Suprapubic skin (tissue), 4 donors: ENCODE measurements around the gene MDFI. TPM values are rescaled to one million over a fixed set of nuclear protein-coding genes. Genes with fewer than 3 reads are reported as not detected.

Experiments used
- DNase-seq, 2 donors: peaks; one replicate each; pipeline ENCODE4 v3.0.0-alpha.2; 2019; ENCODE audit warnings: low spot score in 2 of 2
- H3K27ac ChIP-seq: fragments of 200-600 bp; sonication (generic); one replicate; pipeline ENCODE4 v1.5.1; 2019
- H3K27me3 ChIP-seq: fragments of 200-600 bp; sonication (generic); one replicate; pipeline ENCODE4 v1.5.1; 2019
- H3K36me3 ChIP-seq: fragments of 200-600 bp; sonication (generic); one replicate; pipeline ENCODE4 v1.5.1; 2019
- H3K4me1 ChIP-seq: fragments of 200-600 bp; sonication (generic); one replicate; pipeline ENCODE4 v1.5.1; 2019
- H3K4me3 ChIP-seq: fragments of 200-600 bp; sonication (generic); one replicate; pipeline ENCODE4 v1.5.1; 2019; ENCODE audit warnings: mild to moderate bottlenecking
- H3K9me3 ChIP-seq: fragments of 200-600 bp; sonication (generic); one replicate; pipeline ENCODE4 v1.5.1; 2019
- CTCF ChIP-seq, 2 donors: fragments of 200-600 bp in 1 of 2; fragments of 450-650 bp in 1 of 2; sonication (generic) in 1 of 2; IDR thresholded peaks; one replicate each; pipeline ENCODE4 v1.5.1; 2016 to 2019; ENCODE audit warnings: antibody characterized with exemption in 2 of 2, mild to moderate bottlenecking in 1 of 2, moderate library complexity in 1 of 2
- EP300 ChIP-seq: sonication (generic); formaldehyde crosslinking; IDR thresholded peaks from one replicate; pipeline ENCODE4 v1.6.1; 2017; ENCODE audit warnings: antibody characterized with exemption
- POLR2A ChIP-seq, 2 donors: fragments of 450-650 bp; IDR thresholded peaks; one replicate each; pipeline ENCODE4 v1.6.1; 2017; ENCODE audit warnings: antibody characterized with exemption in 2 of 2, mild to moderate bottlenecking in 2 of 2, moderate library complexity in 2 of 2
- POLR2AphosphoS5 ChIP-seq, 3 donors: sonication (generic); formaldehyde crosslinking; IDR thresholded peaks; one replicate each; pipeline ENCODE4 v1.6.1; 2017; ENCODE audit warnings: antibody characterized with exemption in 3 of 3
- WGBS: methylation state at CpG from one replicate; pipeline ENCODE4 v1.1.5; 2018; 5-methylcytosine and 5-hydroxymethylcytosine counted together
- total RNA-seq, 4 donors: library from RNA; depleted of rRNA; stranded (reverse); fragments of >200 nt; gene quantifications; one replicate each; pipeline ENCODE4 v1.1.0, GENCODE V29; 2016

MDFI gene
- total RNA-seq, 4 donors from 2014 or later = 21.7 to 51.8 (median 31.4) TPM

- peaks cover 26% of the 10 kb centered on the region for H3K27me3 ChIP-seq
- H3K4me3 ChIP-seq = no peak overlapping the region
- 80% methylated on average over 7 of the region's 8 CpGs for WGBS
- TF ChIP-seq CTCF (IDR thresholded peaks at IDR 0.05) = no peak
- TF ChIP-seq POLR2AphosphoS5 (IDR thresholded peaks at IDR 0.05) = no peak
- TF ChIP-seq POLR2A (IDR thresholded peaks at IDR 0.05) = no peak
- no peak for TF ChIP-seq EP300
- H3K36me3 ChIP-seq = no peaks in the 10 kb centered on the region
- no peak overlapping the region for H3K27ac ChIP-seq
- DNase-seq = no peak
- H3K4me1 ChIP-seq = peaks cover 48% of the 10 kb centered on the region
- H3K9me3 ChIP-seq = no peaks in the 10 kb centered on the region
Observed at GRCh38 chr6:41639809-41640371, 1.6 kb downstream of the MDFI start.

- Histone ChIP-seq H3K27ac (no peak overlapping the region), H3K9me3 (no peaks in the 10 kb centered on the region), H3K27me3 (peaks cover 26% of the 10 kb centered on the region), H3K4me1 (peaks cover 47% of the 10 kb centered on the region), H3K4me3 (no peak overlapping the region), H3K36me3 (no peaks in the 10 kb centered on the region)
- TF ChIP-seq EP300 = no peak
- TF ChIP-seq POLR2AphosphoS5 (IDR thresholded peaks at IDR 0.05) = no peak
- TF ChIP-seq POLR2A (IDR thresholded peaks at IDR 0.05) = no peak
- no peak for TF ChIP-seq CTCF (IDR thresholded peaks at IDR 0.05)
- DNase-seq = no peak
- WGBS = 81% methylated on average over 5 of the region's 7 CpGs
Observed at GRCh38 chr6:41640426-41640825, 2.2 kb downstream of the MDFI start.

- 93% methylated on average over 9 of the region's 9 CpGs for WGBS
- Histone ChIP-seq H3K27me3 (peaks cover 26% of the 10 kb centered on the region), H3K27ac (no peak overlapping the region), H3K9me3 (no peaks in the 10 kb centered on the region), H3K36me3 (no peaks in the 10 kb centered on the region), H3K4me3 (no peak overlapping the region), H3K4me1 (peaks cover 37% of the 10 kb centered on the region)
- TF ChIP-seq EP300 (no peak), CTCF (IDR thresholded peaks at IDR 0.05) (no peak), POLR2A (IDR thresholded peaks at IDR 0.05) (no peak), POLR2AphosphoS5 (IDR thresholded peaks at IDR 0.05) (no peak)
- no peak for DNase-seq
Observed at GRCh38 chr6:41641352-41641925, 3.2 kb downstream of the MDFI start.

GRCh38 chr6:41642090-41642959 lies 4.1 kb downstream of the MDFI start:
- H3K36me3 ChIP-seq = no peaks in the 10 kb centered on the region
- H3K27me3 ChIP-seq = peaks cover 19% of the 10 kb centered on the region
- WGBS = 79% methylated on average over 11 of the region's 11 CpGs
- no peaks in the 10 kb centered on the region for H3K9me3 ChIP-seq
- no peak overlapping the region for H3K27ac ChIP-seq
- no peak overlapping the region for H3K4me3 ChIP-seq
- H3K4me1 ChIP-seq = peaks cover 29% of the 10 kb centered on the region
- no peak for TF ChIP-seq POLR2AphosphoS5 (IDR thresholded peaks at IDR 0.05)
- TF ChIP-seq CTCF (IDR thresholded peaks at IDR 0.05) = no peak
- TF ChIP-seq EP300 = no peak
- TF ChIP-seq POLR2A (IDR thresholded peaks at IDR 0.05) = no peak
- DNase-seq = no peak
